ENCODE results near the gene LGALS7. TPM values are rescaled to one million over a fixed set of nuclear protein-coding genes. Genes with fewer than 3 reads are reported as not detected.

The LGALS7 gene
- total and polyA plus RNA-seq, 2 of the 8 experiments (the other 6 are each of a cell fraction or from before 2014, with no cell fraction given) = 0.32 TPM; not detected in 1

- TF ChIP-seq CHD7 (IDR thresholded peaks at IDR 0.05; ENCODE audit: insufficient replicate concordance, low read length) (no peak), CTBP2 (IDR thresholded peaks at IDR 0.05; ENCODE audit: borderline replicate concordance, insufficient read depth, insufficient read length, low read length) (no peak), POLR2AphosphoS5 (IDR thresholded peaks at IDR 0.05; ENCODE audit: low read depth, low read length) (no peak), HDAC2 (IDR thresholded peaks at IDR 0.05; ENCODE audit: borderline replicate concordance in 1 of 2, low read depth in 2 of 2, low read length in 2 of 2) (no peak), NRF1 (IDR thresholded peaks at IDR 0.05; ENCODE audit: low read depth, low read length) (no peak), CBX8 (IDR thresholded peaks at IDR 0.05; ENCODE audit: borderline replicate concordance, low read depth, low read length) (no peak), SRF (IDR thresholded peaks at IDR 0.05; ENCODE audit: low read depth, low read length) (no peak), RNF2 (IDR thresholded peaks at IDR 0.05; ENCODE audit: borderline replicate concordance, low read depth, low read length, missing control alignments, poor library complexity, severe bottlenecking) (no peak), KDM1A (IDR thresholded peaks at IDR 0.05; ENCODE audit: borderline replicate concordance, low read length) (no peak)
Measured at GRCh38 chr19:38812009-38812840, 38.9 kb upstream of the LGALS7 start (continued).

Data from H1 (cell line).